Osteocyte (in vitro differentiated cells): ENCODE data around the gene CACNA1S. TPM values are rescaled to one million over a fixed set of nuclear protein-coding genes. Genes with fewer than 3 reads are reported as not detected.

Experiments used
- DNase-seq: peaks from one replicate; pipeline ENCODE4 v3.0.0; 2021; ENCODE audit warnings: mixed read lengths; ENCODE audit not compliant: unreplicated experiment; ENCODE audit errors: extremely low spot score
- H3K27ac Mint-ChIP-seq: one replicate; pipeline ENCODE4 v1.8.0; 2021; ENCODE audit warnings: mild to moderate bottlenecking, mixed read lengths; ENCODE audit not compliant: unreplicated experiment
- H3K27me3 Mint-ChIP-seq: one replicate; pipeline ENCODE4 v1.8.0; 2021; ENCODE audit warnings: mixed read lengths; ENCODE audit not compliant: unreplicated experiment
- H3K36me3 Mint-ChIP-seq: one replicate; pipeline ENCODE4 v1.8.0; 2021; ENCODE audit warnings: mixed read lengths; ENCODE audit not compliant: unreplicated experiment
- H3K4me1 Mint-ChIP-seq: one replicate; pipeline ENCODE4 v1.8.0; 2021; ENCODE audit warnings: mixed read lengths; ENCODE audit not compliant: unreplicated experiment
- H3K4me3 Mint-ChIP-seq: one replicate; pipeline ENCODE4 v1.8.0; 2021; ENCODE audit warnings: mild to moderate bottlenecking, moderate library complexity, mixed read lengths; ENCODE audit not compliant: unreplicated experiment
- H3K9me3 Mint-ChIP-seq: one replicate; pipeline ENCODE4 v1.8.0; 2021; ENCODE audit warnings: mixed read lengths; ENCODE audit not compliant: unreplicated experiment
- total RNA-seq: library from RNA; stranded (reverse); gene quantifications from 2 replicates; pipeline ENCODE4 v1.2.1, GENCODE V29; 2021
- TF ChIP-seq, protein P1 (sequence below): fragments of 200-600 bp; sonication (generic); IDR thresholded peaks from 2 replicates; pipeline ENCODE4 v1.5.0; 2021; ENCODE audit warnings: antibody characterized with exemption, mild to moderate bottlenecking, moderate library complexity

Gene CACNA1S
- total RNA-seq, 1 donor from 2014 or later = not detected

DNA sequence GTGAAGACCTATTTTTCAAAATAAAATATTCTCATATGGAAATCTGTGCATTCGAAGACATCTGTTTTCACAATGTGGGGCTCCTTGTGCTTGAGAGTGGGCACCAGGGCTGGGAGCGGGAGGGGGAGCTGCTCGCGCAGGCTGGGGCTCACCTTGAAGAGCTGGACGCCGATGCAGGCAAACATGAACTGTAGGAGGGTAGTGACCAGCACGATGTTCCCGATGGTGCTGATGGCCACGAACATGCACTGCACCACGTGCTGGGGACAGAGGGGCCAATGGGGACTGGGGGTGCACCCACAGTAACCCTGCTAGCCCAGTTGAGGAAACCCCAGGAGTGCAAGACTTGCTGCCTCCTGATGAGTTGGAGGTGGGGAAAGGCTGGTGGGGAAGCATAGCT, 46.5 kb downstream of the CACNA1S start:
- DNase-seq = no peak
- no peak overlapping the region for H3K4me3 Mint-ChIP-seq
- no peaks in the 10 kb centered on the region for H3K36me3 Mint-ChIP-seq
- H3K27ac Mint-ChIP-seq = no peak overlapping the region
- H3K9me3 Mint-ChIP-seq = no peaks in the 10 kb centered on the region
- H3K27me3 Mint-ChIP-seq = peaks cover 39% of the 10 kb centered on the region
- TF ChIP-seq, protein P1, sequence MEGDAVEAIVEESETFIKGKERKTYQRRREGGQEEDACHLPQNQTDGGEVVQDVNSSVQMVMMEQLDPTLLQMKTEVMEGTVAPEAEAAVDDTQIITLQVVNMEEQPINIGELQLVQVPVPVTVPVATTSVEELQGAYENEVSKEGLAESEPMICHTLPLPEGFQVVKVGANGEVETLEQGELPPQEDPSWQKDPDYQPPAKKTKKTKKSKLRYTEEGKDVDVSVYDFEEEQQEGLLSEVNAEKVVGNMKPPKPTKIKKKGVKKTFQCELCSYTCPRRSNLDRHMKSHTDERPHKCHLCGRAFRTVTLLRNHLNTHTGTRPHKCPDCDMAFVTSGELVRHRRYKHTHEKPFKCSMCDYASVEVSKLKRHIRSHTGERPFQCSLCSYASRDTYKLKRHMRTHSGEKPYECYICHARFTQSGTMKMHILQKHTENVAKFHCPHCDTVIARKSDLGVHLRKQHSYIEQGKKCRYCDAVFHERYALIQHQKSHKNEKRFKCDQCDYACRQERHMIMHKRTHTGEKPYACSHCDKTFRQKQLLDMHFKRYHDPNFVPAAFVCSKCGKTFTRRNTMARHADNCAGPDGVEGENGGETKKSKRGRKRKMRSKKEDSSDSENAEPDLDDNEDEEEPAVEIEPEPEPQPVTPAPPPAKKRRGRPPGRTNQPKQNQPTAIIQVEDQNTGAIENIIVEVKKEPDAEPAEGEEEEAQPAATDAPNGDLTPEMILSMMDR = no peak
- no peaks in the 10 kb centered on the region for H3K4me1 Mint-ChIP-seq

DNA sequence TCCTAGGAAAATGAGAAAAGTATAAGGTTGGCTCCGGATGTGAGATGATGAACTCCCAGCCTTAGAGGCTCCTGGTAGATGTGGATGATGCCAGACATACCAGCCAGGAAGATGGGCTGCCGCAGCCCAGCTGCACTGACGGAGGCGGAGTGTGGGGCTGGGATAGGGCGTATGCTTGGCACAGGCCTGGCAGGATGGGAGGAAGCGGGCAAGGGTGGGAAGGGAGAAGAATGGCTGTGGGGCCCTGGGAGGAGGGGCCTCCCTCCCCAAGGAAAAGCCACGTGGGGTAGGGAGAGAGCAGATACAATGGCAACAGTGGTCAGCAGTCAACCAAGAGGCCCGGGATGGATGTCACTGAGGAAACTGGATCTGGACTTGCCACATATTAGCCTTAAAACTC, 47.4 kb downstream of the CACNA1S start:
- Mint-ChIP-seq H3K9me3 (no peaks in the 10 kb centered on the region), H3K27ac (no peak overlapping the region), H3K27me3 (peaks cover 34% of the 10 kb centered on the region), H3K36me3 (no peaks in the 10 kb centered on the region), H3K4me3 (no peak overlapping the region), H3K4me1 (peaks cover 3% of the 10 kb centered on the region)
- TF ChIP-seq, protein P1 = no peak
- DNase-seq = no peak

DNA sequence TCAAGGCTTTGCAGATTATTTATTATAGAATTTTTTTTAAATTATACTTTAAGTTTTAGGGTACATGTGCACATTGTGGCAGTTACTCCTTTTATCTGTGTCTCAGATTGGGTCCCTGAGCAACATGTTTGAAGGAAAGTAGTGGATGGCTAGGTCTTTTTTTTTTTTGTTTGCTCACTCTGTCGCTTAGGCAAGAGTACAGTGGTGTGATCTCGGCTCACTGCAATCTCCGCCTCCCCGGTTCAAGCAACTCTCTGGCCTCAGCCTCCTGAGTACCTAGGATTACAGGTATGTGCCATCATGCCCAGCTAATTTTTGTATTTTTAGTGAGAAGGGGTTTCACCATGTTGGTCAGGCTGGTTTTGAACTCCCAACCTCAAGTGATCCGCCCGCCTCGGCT, 49.1 kb downstream of the CACNA1S start:
- Mint-ChIP-seq H3K27me3 (peaks cover 35% of the 10 kb centered on the region), H3K9me3 (no peaks in the 10 kb centered on the region), H3K36me3 (no peaks in the 10 kb centered on the region), H3K4me1 (peaks cover 3% of the 10 kb centered on the region), H3K27ac (no peak overlapping the region), H3K4me3 (no peak overlapping the region)
- DNase-seq = no peak
- TF ChIP-seq, protein P1 = no peak

DNA sequence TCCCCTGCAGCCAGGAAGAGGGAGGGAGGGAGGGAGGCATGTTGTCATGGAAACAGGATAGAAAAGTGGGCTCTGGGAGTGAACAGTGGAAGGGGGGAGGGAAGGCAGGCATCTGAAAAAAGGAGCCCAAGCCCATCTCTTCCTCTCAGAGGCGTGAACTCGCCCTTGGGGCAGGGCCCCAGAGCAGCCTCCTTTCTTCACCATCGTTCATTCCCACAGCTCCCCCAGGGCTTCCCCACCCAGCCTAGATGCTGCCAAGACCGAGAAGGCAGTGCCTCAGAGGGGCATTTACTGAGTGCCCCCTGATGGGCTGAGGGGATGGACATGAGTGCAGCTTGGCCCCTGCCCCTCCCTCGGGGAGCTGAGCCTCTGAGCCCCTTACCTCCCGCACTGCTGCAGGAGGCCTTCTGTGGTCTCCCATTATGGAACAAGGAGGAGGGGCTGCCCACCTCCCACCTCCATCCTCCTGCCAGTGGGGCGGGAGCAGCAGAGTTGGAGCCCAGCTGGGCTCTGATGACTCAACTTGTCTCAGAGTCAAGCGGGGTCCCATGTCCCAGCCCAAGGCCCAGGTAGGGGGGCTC, 49.6 kb downstream of the CACNA1S start:
- no peaks in the 10 kb centered on the region for H3K36me3 Mint-ChIP-seq
- TF ChIP-seq, protein P1 = no peak
- H3K4me1 Mint-ChIP-seq = peaks cover 6% of the 10 kb centered on the region
- no peak overlapping the region for H3K4me3 Mint-ChIP-seq
- no peak for DNase-seq
- no peaks in the 10 kb centered on the region for H3K9me3 Mint-ChIP-seq
- H3K27me3 Mint-ChIP-seq = peaks cover 40% of the 10 kb centered on the region
- H3K27ac Mint-ChIP-seq = no peak overlapping the region

DNA sequence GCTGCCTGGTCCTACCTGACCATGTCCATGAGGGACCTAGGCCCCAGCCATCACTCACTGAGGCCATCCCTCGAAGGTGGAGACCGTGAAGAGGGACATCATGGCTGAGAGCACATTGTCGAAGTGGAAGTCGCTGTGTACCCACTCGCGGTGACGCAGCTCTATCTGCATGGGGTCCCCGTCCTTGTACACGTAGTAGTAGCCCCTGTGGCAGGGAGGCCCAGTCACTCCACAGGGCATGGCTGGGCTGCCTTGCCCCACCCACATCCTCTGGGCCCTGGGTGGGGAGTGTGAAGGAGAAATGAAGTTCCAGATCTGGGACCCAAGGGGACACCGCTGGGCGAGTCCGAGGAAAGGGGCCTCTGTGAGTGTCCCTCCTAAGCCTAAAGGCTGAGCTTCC, 50.3 kb downstream of the CACNA1S start:
- Mint-ChIP-seq H3K4me1 (peaks cover 10% of the 10 kb centered on the region), H3K27me3 (peaks cover 38% of the 10 kb centered on the region), H3K9me3 (no peaks in the 10 kb centered on the region), H3K4me3 (no peak overlapping the region), H3K27ac (no peak overlapping the region), H3K36me3 (no peaks in the 10 kb centered on the region)
- DNase-seq = no peak
- TF ChIP-seq, protein P1 = no peak
